Measurements from ENCODE around the gene TMEM132C.

DNA sequence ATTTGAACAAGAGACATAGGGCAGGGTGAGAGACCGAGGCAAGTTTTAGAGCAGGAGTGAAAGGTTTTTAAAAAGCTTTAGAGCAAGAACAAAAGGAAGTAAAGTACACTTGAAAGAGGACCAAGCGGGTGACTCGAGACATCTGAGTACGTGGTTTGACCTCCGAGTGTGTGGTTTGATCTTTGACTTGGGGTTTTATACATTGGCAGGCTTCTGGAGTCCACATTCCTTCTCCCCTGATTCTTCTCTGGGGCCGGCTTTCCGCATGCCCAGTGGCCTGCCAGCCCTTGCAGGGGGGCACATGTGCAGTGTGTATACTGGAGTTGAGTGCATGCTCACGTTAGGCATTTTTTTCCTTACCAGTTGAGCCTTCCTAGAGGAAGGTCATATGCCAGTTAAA lies 460.5 kb downstream of the TMEM132C start:
- TF ChIP-seq, protein P1, sequence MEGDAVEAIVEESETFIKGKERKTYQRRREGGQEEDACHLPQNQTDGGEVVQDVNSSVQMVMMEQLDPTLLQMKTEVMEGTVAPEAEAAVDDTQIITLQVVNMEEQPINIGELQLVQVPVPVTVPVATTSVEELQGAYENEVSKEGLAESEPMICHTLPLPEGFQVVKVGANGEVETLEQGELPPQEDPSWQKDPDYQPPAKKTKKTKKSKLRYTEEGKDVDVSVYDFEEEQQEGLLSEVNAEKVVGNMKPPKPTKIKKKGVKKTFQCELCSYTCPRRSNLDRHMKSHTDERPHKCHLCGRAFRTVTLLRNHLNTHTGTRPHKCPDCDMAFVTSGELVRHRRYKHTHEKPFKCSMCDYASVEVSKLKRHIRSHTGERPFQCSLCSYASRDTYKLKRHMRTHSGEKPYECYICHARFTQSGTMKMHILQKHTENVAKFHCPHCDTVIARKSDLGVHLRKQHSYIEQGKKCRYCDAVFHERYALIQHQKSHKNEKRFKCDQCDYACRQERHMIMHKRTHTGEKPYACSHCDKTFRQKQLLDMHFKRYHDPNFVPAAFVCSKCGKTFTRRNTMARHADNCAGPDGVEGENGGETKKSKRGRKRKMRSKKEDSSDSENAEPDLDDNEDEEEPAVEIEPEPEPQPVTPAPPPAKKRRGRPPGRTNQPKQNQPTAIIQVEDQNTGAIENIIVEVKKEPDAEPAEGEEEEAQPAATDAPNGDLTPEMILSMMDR (IDR thresholded peaks at IDR 0.05; ENCODE audit: poor library complexity), result no peak
- TF ChIP-seq EZH2 (IDR thresholded peaks at IDR 0.05; ENCODE audit: borderline replicate concordance), result no peak
